Measurements from ENCODE around the gene UCKL1.

Gene UCKL1

DNA sequence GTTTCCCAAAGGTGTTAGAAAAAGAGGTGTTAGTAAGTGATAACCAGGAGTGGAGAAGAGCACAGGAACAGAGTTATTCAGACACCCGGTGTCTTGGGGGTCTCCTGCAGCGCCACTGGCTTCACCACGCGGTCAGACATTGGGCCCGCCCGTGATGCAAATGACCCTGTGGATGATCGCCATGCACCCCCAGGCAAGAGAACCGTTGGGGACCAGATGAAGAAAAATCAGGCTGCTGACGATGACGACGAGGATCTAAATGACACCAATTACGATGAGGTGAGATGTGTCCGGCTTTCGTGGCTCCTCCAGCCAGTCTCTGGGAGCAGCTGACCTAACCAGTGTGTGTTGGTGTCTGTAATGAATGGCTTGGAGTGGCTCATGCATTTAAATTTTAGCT, 26.7 kb upstream of the UCKL1 start:
- DNase-seq = no peak
- Histone ChIP-seq H3K9me3 (no peaks in the 10 kb centered on the region), H3K4me3 (ENCODE audit: low read depth, low read length) (no peak overlapping the region), H3K27me3 (no peaks in the 10 kb centered on the region), H3K4me1 (peaks cover 12% of the 10 kb centered on the region), H3K36me3 (peaks cover 46% of the 10 kb centered on the region)
- TF ChIP-seq, protein P1, sequence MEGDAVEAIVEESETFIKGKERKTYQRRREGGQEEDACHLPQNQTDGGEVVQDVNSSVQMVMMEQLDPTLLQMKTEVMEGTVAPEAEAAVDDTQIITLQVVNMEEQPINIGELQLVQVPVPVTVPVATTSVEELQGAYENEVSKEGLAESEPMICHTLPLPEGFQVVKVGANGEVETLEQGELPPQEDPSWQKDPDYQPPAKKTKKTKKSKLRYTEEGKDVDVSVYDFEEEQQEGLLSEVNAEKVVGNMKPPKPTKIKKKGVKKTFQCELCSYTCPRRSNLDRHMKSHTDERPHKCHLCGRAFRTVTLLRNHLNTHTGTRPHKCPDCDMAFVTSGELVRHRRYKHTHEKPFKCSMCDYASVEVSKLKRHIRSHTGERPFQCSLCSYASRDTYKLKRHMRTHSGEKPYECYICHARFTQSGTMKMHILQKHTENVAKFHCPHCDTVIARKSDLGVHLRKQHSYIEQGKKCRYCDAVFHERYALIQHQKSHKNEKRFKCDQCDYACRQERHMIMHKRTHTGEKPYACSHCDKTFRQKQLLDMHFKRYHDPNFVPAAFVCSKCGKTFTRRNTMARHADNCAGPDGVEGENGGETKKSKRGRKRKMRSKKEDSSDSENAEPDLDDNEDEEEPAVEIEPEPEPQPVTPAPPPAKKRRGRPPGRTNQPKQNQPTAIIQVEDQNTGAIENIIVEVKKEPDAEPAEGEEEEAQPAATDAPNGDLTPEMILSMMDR (IDR thresholded peaks at IDR 0.05; ENCODE audit: low read depth, low read length) = no peak

DNA sequence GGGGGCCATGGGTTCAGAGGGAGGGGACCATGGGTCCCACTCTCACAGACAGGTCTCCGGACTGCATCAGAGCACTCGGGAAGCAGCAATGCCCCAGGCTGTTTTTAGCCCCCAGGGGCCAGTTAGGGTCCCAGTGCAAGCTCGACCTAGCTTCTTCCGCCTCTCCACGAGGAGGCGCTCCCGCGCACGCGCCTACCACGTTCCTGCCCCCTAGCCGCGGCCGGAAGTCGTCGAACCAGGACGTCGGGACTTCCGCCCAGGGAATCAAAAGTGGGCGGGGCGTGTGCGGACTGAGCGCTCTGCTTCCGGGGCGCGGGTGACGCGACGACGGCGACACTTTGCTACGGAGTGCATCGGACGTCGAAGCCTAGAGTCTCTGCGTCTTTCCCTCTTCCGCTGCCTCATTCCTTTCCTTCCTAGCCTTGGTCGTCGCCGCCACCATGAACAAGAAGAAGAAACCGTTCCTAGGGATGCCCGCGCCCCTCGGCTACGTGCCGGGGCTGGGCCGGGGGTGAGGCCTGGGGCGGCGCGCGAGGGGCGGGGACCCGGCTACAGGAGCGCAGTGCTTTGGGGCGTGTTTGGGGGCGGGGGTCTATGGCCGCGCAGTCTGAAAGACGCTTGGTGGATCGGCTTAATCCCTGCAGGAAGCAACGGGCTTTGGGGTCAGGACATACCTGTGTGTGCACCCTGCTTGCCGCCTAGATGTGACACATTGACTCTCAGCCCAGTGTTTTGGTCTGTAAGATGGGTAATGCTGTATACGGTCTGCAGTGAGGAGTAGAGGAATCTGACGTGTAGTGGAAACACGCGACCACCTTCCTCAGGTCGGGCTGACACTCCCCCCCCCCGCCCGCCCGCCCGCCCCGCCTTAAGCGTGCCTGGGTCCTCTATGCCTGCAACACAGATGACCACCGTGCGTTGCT, 24.9 kb upstream of the UCKL1 start, which contains the start of gene PRPF6:
PRPF6 (plus strand) TSS at position 327 of the 923 bp plus-strand sequence; CDS start at position 441, 114 bp downstream.
- TF ChIP-seq, protein P1 (IDR thresholded peaks at IDR 0.05; ENCODE audit: low read depth, low read length) = peak; percentile 90

DNA sequence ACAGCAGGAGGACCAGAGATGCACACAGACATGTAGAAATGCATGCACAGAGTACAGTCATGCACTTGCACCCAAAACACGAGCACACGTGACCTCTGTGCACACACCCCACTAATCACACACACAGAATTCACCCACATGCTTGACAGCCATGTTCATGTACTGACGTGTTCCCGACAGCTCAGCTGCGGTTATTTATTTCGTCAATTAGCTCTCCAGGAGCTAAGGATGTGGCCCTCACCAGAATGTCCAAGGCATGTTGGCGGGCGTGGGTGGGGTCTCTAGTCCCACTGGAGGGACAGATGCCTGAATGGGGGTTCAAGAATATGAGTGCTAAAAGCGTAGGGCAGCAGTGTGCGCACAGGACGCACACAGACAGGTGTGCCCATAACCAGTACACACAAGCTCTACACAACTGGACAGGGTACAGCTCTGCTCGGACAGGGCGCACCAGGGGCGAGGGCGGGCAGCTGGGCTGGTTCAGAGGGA, 24.1 kb upstream of the UCKL1 start:
- peaks cover 24% of the 10 kb centered on the region for H3K36me3 ChIP-seq
- H3K27me3 ChIP-seq = no peaks in the 10 kb centered on the region
- DNase-seq = no peak
- peak overlapping the region; percentile 72 for H3K4me3 ChIP-seq (ENCODE audit: low read depth, low read length)
- H3K4me1 ChIP-seq = peaks cover 12% of the 10 kb centered on the region
- TF ChIP-seq, protein P1 (IDR thresholded peaks at IDR 0.05; ENCODE audit: low read depth, low read length) = no peak
- H3K9me3 ChIP-seq = no peaks in the 10 kb centered on the region

More for the DNA sequence above, 24.9 kb upstream of the UCKL1 start, which contains the start of gene PRPF6:
- Histone ChIP-seq H3K9me3 (no peaks in the 10 kb centered on the region), H3K36me3 (peaks cover 31% of the 10 kb centered on the region), H3K27me3 (no peaks in the 10 kb centered on the region), H3K4me1 (peaks cover 12% of the 10 kb centered on the region), H3K4me3 (ENCODE audit: low read depth, low read length) (peak within 1 kb of the TSS; percentile 72)
- DNase-seq = peak; percentile 98

DNA sequence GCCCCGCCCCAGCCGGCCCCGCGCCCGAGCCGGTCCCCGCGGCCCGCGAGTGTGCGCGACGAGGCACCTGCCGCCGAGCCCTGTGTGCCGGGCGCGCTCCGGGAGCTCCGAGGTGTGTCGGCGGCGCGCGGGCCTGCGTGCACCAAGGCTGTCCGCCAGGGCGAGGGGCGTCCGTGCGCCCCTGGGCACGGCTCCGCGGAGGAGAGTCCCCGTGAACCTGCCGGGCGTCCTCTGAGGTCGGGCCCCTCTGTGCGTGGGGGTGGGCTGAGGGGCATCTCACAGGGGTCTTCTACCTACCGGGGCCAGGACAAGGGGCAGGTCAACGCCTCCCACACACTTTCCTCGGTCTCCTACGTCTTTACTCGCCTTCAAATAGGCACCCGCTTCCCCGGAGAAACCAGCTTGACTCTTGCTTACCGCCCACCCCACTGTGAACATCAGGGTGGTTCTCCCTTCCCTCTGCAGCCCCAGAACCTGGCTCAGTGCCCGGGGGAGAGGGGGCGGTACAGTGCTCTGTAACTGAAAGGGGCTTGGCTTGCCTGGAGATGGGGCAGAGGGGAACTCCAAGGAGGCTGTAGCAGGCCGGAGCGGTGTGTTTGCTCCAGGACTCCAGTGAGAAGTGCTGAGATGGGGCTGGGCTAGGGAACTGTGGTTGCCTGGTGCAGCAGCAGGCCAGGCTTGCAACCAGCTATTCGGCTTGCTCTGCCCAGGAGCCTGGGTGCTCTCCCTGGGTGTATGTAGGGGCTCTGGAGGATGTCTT, 23.5 kb upstream of the UCKL1 start, which contains the start of gene SAMD10:
SAMD10 (minus strand) TSS at position 86 of the 760 bp plus-strand sequence. CDS start 175 bp downstream, outside the sequence.
- peak within 1 kb of the TSS; percentile 72 for H3K4me3 ChIP-seq (ENCODE audit: low read depth, low read length)
- H3K9me3 ChIP-seq = no peaks in the 10 kb centered on the region
- H3K27me3 ChIP-seq = no peaks in the 10 kb centered on the region
- H3K36me3 ChIP-seq = peaks cover 18% of the 10 kb centered on the region
- H3K4me1 ChIP-seq = peaks cover 12% of the 10 kb centered on the region
- DNase-seq = peak; percentile 90
- TF ChIP-seq, protein P1 (IDR thresholded peaks at IDR 0.05; ENCODE audit: low read depth, low read length) = 0 out of 2 replicates have a peak, but pooled peaks have one; percentile 3

DNA sequence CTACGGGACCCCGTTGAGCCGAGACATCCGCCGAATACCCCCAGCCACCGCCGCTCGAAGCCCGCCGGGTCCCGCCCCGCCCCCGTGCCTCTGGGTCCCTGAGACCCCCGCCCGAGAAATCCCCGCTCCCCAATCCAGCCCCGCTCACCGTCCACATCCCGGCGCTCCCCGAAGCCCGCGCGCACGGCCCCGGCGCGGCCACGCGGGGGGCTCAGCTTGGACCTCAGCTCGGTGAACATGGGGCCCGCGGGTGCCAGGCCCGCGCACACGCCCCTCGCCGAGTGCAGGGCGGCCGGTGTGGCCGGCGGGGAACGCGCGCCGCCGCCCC, 23.0 kb upstream of the UCKL1 start:
- TF ChIP-seq, protein P1 (IDR thresholded peaks at IDR 0.05; ENCODE audit: low read depth, low read length) = no peak
- peaks cover 12% of the 10 kb centered on the region for H3K4me1 ChIP-seq
- no peaks in the 10 kb centered on the region for H3K27me3 ChIP-seq
- H3K9me3 ChIP-seq = no peaks in the 10 kb centered on the region
- peak overlapping the region; percentile 67 for H3K4me3 ChIP-seq (ENCODE audit: low read depth, low read length)
- peaks cover 12% of the 10 kb centered on the region for H3K36me3 ChIP-seq
- no peak for DNase-seq
